ENCODE results near the gene RCBTB2. TPM values are rescaled to one million over a fixed set of nuclear protein-coding genes. Genes with fewer than 3 reads are reported as not detected.

RCBTB2 gene
- total RNA-seq, 1 donor from 2014 or later: 14.7 TPM

GRCh38 chr13:48530833-48531232, 2.0 kb downstream of the RCBTB2 start:
- TF ChIP-seq POLR2A (IDR thresholded peaks at IDR 0.05) (no peak), POLR2AphosphoS5 (IDR thresholded peaks at IDR 0.05; ENCODE audit: insufficient read depth in 1 of 2, low read depth in 1 of 2) (no peak)
- H3K36me3 ChIP-seq: no peaks in the 10 kb centered on the region
- DNase-seq (ENCODE audit: extremely low spot score in 2 of 2): no peak
- peaks cover 27% of the 10 kb centered on the region for H3K4me1 ChIP-seq
- H3K4me3 ChIP-seq: peak overlapping the region in 1 of 2 donors; percentile 63
- H3K27me3 ChIP-seq: no peaks in the 10 kb centered on the region
- no peaks in the 10 kb centered on the region for H3K9me3 ChIP-seq
- peak overlapping the region; percentile 98 for H3K27ac ChIP-seq
- intact Hi-C loops (cut with DNase I): loop anchor here (5.0 kb wide), 1 partner anchor 41 kb away; no protein-coding TSS in a partner anchor

- no peaks in the 10 kb centered on the region for H3K27me3 ChIP-seq
- H3K4me3 ChIP-seq: no peak overlapping the region
- no peak for TF ChIP-seq POLR2A (IDR thresholded peaks at IDR 0.05)
- no peak for TF ChIP-seq POLR2AphosphoS5 (IDR thresholded peaks at IDR 0.05; ENCODE audit: insufficient read depth in 1 of 2, low read depth in 1 of 2)
- TF ChIP-seq, protein P1, sequence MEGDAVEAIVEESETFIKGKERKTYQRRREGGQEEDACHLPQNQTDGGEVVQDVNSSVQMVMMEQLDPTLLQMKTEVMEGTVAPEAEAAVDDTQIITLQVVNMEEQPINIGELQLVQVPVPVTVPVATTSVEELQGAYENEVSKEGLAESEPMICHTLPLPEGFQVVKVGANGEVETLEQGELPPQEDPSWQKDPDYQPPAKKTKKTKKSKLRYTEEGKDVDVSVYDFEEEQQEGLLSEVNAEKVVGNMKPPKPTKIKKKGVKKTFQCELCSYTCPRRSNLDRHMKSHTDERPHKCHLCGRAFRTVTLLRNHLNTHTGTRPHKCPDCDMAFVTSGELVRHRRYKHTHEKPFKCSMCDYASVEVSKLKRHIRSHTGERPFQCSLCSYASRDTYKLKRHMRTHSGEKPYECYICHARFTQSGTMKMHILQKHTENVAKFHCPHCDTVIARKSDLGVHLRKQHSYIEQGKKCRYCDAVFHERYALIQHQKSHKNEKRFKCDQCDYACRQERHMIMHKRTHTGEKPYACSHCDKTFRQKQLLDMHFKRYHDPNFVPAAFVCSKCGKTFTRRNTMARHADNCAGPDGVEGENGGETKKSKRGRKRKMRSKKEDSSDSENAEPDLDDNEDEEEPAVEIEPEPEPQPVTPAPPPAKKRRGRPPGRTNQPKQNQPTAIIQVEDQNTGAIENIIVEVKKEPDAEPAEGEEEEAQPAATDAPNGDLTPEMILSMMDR (IDR thresholded peaks at IDR 0.05): no peak
- DNase-seq (ENCODE audit: extremely low spot score in 2 of 2): no peak
- intact Hi-C loops (cut with DNase I): no loop called here
- peaks cover 24% of the 10 kb centered on the region for H3K4me1 ChIP-seq
- peak overlapping the region; percentile 3 for H3K27ac ChIP-seq
- no peaks in the 10 kb centered on the region for H3K9me3 ChIP-seq
- no peaks in the 10 kb centered on the region for H3K36me3 ChIP-seq
Measured at GRCh38 chr13:48528720-48529119, 4.2 kb downstream of the RCBTB2 start.

DNA sequence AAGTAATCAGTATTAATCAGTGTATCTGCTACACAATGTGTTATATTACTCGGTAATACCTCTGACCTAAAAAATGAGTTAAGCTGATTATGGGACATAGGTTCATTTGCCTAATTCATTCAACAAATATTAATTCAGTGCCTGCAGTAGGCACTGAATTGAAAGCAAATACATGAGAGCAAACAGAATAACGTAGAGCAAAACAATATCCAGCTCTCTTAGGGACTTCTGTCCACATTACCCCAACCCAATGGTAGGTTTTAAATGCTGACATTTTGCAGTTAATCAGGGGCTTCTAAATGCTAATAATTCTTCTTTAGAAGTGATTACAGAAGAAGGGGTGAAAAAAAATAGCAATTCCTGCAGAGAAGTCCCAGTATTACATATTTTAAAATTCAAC, 4.9 kb downstream of the RCBTB2 start:
- Histone ChIP-seq H3K4me3 (peak overlapping the region in 1 of 2 donors; percentile 5), H3K27me3 (no peaks in the 10 kb centered on the region), H3K36me3 (no peaks in the 10 kb centered on the region), H3K9me3 (no peaks in the 10 kb centered on the region), H3K27ac (peak overlapping the region; percentile 23), H3K4me1 (peaks cover 17% of the 10 kb centered on the region)
- TF ChIP-seq POLR2AphosphoS5 (IDR thresholded peaks at IDR 0.05; ENCODE audit: insufficient read depth in 1 of 2, low read depth in 1 of 2) (no peak), POLR2A (IDR thresholded peaks at IDR 0.05) (no peak)
- TF ChIP-seq, protein P1 (IDR thresholded peaks at IDR 0.05): no peak
- DNase-seq (ENCODE audit: extremely low spot score in 2 of 2): no peak
- intact Hi-C loops (cut with DNase I): no loop called here

GRCh38 chr13:48526286-48526685, 6.6 kb downstream of the RCBTB2 start:
- TF ChIP-seq POLR2AphosphoS5 (IDR thresholded peaks at IDR 0.05; ENCODE audit: insufficient read depth in 1 of 2, low read depth in 1 of 2) (no peak), POLR2A (IDR thresholded peaks at IDR 0.05) (no peak)
- TF ChIP-seq, protein P1 (IDR thresholded peaks at IDR 0.05): no peak
- intact Hi-C loops (cut with DNase I): no loop called here
- DNase-seq (ENCODE audit: extremely low spot score in 2 of 2): no peak
- no peak overlapping the region for H3K27ac ChIP-seq
- H3K9me3 ChIP-seq: no peaks in the 10 kb centered on the region
- peaks cover 11% of the 10 kb centered on the region for H3K4me1 ChIP-seq
- no peaks in the 10 kb centered on the region for H3K27me3 ChIP-seq
- H3K4me3 ChIP-seq: no peak overlapping the region
- peaks cover 0 to 4% of the 10 kb centered on the region in 2 donors for H3K36me3 ChIP-seq

- H3K9me3 ChIP-seq: no peaks in the 10 kb centered on the region
- TF ChIP-seq, protein P1 (IDR thresholded peaks at IDR 0.05): no peak
- no peak for TF ChIP-seq POLR2A (IDR thresholded peaks at IDR 0.05)
- no peak for TF ChIP-seq POLR2AphosphoS5 (IDR thresholded peaks at IDR 0.05; ENCODE audit: insufficient read depth in 1 of 2, low read depth in 1 of 2)
- no peak for DNase-seq (ENCODE audit: extremely low spot score in 2 of 2)
- no peak overlapping the region for H3K27ac ChIP-seq
- H3K27me3 ChIP-seq: no peaks in the 10 kb centered on the region
- peaks cover 0 to 7% of the 10 kb centered on the region in 2 donors for H3K36me3 ChIP-seq
- H3K4me3 ChIP-seq: no peak overlapping the region
- H3K4me1 ChIP-seq: no peaks in the 10 kb centered on the region
- intact Hi-C loops (cut with DNase I): no loop called here
Measured at GRCh38 chr13:48518083-48518482, 14.8 kb downstream of the RCBTB2 start.
